Stimulated activated naive CD4-positive, alpha-beta T cell treated with Interleukin-2 at 50 U/mL for 16 hours (primary cell): ENCODE data around the gene ANAPC5.
"Not testable (repeated sequence)": the region's sequence is repeated elsewhere in the genome, so short reads cannot be mapped to it uniquely, and the experiment has no call there.

Source experiments
- DNase-seq: peaks from one replicate; lab custom pipeline; 2025; lab: John Stamatoyannopoulos, UW

Gene ANAPC5, protein sequence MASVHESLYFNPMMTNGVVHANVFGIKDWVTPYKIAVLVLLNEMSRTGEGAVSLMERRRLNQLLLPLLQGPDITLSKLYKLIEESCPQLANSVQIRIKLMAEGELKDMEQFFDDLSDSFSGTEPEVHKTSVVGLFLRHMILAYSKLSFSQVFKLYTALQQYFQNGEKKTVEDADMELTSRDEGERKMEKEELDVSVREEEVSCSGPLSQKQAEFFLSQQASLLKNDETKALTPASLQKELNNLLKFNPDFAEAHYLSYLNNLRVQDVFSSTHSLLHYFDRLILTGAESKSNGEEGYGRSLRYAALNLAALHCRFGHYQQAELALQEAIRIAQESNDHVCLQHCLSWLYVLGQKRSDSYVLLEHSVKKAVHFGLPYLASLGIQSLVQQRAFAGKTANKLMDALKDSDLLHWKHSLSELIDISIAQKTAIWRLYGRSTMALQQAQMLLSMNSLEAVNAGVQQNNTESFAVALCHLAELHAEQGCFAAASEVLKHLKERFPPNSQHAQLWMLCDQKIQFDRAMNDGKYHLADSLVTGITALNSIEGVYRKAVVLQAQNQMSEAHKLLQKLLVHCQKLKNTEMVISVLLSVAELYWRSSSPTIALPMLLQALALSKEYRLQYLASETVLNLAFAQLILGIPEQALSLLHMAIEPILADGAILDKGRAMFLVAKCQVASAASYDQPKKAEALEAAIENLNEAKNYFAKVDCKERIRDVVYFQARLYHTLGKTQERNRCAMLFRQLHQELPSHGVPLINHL

DNA sequence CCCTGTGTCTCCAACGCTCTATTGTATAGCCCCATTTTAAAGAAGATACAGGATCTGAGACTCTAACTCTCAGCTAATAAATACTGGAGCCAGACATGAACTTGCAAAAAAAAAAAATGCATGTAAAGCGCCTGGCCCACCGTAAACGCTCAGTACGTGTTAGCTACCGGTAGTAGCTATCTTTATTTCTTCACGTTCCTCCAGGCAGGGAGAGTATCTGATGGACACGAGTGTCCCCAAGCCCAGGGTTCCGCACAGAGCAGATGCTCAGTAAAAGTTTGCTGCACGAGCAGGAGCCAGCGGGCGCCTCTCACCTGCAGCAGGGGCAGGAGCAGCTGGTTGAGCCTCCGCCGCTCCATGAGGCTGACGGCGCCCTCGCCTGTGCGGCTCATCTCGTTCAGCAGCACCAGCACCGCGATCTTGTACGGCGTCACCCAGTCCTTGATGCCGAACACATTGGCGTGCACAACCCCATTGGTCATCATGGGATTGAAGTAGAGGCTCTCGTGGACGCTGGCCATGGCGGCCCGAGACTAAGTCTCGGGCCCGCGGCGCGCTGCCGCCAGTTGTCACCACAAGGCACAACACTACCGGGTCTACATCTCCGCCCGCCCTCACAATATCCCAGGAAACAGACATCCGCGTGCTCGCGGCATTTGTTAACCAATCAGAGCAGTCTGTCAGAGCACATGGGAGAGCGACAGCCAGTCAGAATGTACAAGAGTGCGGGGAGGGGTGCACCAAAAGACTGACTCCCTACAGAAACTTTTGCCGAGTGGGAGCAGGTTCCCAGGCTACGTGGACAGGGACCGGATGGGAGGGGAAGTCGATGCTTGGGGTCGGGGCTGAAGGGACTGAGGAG is at the start of gene ANAPC5:
ANAPC5 (minus strand) TSS at position 592 of the 862 bp plus-strand sequence; CDS start at position 521, 71 bp downstream.
- DNase-seq = peak; percentile 92

DNA sequence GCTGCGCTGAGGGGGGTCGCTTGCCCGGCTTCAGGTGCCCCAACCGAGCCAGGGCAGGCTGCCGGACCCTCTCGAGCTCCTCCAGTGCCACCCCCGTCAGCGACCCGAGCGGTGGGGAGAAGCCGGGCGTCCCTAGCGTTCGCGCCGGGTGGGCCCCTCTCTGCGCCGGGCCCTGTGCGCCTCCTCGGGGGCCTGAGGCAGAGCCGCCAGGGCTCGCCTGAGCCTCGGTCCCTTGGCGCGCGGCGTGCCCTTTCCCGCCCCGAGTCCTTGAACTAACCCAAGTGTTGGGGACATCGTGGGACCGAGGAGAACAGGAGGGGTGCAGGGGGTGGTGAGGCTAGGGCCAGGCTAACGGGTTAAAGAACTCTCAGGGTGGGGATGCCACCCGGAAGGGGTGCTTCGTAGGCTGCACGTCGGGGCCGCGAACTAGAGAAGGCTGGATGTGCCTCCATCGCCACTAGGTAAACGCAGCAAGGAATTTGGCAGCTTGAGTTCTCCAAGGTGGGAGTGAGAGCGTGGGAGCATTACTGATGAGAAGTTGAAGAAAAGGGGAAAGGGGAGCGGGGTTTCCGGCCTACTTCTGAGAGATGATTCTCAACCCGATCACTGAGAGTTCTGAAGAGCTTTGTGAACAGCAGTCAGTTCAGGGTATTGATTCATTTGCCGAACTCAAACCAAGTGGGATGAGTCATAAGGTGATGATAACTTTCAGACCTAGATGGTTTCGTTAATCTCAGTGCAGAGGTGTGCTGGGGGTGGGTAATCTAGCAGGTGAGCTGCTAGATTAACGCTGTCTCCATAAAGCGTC is 48.3 kb upstream of the ANAPC5 start:
- peak; percentile 70 for DNase-seq

DNA sequence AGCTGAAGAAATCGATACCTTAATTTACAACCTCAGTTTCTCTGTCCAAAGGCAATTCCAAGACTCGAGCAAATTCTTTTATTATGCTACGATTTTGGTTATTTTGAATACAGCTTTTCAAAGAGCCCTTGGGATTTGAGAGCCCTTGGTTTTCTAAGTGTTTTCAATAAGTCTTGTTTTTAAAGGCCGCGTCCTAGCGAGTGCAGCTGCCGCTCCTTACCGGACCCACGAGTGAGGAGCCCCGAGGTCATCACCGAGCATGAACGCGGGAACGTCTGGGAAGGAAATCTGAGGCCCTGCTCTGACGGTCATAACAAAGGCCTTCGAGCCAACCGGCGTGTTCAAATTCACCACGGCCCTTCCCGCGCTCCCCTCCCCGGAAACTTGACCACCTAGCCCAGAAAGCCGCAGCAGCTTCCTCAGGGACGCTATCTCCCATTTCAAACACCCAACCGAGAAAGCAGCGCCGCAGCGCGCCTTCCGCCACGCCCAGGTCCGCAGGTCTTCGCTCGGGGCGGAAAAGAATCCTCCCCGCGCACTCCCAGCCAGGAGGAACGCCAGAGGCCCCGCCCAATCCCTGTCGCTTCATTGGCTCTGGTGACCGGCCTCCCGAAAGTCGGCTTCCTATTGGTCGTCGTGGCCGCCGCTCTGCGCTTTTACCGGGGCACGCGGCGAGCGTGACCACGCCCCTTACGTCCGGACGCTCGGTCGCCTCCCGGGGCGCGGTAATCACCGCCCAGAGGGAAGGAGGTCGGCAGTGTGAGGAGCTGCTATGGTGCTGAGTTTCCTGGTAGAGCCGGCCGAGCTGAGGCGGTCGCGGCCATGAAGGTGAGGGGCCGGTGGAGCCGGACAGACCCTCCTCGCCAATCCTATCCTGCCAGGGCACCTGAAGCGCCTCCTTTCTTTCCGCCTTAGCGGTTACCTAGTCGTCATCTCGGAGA is 47.5 kb upstream of the ANAPC5 start, which contains the start of gene RNF34:
RNF34 (plus strand) TSS at position 728 of the 941 bp plus-strand sequence; CDS start at position 823, 95 bp downstream.
- DNase-seq = peak; percentile 99

DNA sequence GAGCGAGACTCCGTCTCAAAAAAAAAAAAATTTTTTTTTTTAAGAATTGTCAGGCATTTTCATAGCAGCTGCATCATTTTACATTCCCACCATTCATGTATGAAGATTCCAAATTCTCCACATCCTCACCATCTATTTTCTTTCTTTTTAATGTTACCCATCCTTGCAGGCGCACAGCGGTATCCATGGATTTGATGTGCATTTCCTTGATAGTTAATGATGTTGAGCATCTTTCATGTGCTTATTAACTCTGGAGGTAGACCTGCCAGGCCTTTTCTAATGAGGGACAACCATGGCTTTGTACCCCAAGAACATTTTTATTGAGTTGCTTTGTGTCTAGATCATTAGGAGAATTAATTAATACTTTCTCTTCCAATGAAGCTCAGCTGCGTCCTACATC is 46.1 kb upstream of the ANAPC5 start:
- no peak for DNase-seq

DNA sequence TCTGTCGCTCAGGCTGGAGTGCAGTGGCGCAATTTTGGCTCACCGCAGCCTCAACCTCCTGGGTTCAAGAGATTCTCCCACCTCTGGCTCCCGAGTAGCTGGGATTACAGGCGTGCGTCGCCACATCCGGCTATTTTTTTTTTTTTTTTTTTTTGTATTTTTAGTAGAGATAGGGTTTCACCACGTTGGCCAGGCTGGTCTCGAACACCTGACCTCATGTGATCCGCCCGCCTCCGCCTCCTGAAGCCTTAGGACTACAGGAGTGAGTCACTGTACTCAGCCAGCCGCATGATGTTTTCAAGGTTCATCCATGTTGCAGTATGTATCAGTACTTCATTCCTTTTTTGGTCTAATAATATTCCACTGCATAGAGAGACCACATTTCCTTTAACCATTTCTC is 45.3 kb upstream of the ANAPC5 start:
- DNase-seq = no peak

DNA sequence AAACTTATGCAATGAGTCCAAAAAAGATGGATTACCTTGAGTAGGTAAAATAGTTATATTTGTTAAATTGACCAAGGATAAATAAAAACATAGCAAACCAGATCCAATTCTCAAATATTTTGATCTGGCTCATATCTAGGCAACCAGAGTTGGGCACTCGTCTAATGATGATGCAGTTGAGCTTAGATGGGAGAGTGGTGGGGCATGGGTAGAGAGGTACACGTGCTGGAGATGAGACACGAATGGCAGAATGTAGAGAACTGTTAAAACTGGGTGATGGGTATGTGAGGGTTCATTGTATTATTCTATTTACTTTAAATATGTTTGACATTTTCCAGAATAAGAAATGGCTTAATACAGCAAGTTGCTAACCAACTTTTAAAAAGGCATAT is 40.1 kb upstream of the ANAPC5 start:
- no peak for DNase-seq

DNA sequence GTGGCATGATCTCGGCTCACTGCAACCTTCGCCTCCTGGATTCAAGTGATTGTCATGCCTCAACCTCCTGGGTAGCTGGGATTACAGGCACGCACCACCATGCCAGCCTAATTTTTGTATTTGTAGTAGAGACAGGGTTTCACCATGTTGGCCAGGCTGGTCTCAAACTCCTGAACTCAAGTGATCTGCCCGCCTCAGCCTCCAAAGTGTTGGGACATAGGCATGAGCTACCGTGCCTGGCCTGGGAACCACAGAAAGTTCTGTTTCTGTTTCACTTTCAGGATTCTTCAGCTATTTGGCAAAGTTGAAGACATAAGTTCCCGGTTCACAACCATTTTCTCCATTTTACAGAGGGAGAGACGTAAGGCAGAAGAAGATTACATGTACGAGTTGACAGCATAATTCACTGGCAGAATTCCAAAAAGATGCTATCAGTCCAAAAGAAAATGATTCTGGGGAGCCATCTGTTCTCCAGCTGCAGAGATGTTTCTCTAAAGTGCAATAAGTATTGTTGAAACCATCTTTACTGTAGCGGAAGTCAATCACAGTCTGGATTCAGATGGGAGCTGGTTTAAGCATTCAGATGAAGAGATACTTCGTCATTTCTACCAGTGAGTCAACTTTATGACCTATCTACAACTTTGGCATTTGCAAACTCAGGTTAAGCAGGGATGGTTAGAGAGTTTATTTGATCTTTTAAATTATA is 39.6 kb upstream of the ANAPC5 start:
- DNase-seq = peak; percentile 28

DNA sequence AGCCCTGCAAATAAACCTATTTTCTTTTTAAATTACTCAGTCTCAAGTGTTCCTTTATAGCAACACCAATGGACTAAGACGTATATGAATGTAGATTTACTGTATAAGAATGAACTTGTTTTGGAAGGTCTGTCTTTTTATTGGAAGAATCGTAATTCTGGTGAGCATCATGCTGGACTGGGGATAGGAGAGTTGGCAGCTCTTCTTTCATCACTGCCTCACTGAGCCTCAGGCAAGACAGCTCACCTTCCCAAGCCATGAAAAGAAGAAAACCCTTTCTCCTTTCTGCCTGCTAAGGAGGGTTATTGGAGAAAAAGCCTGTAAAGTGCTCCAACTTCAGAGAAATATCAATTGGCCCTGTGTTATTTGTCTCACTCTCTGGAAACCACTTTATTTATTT is 38.6 kb upstream of the ANAPC5 start:
- DNase-seq = no peak

DNA sequence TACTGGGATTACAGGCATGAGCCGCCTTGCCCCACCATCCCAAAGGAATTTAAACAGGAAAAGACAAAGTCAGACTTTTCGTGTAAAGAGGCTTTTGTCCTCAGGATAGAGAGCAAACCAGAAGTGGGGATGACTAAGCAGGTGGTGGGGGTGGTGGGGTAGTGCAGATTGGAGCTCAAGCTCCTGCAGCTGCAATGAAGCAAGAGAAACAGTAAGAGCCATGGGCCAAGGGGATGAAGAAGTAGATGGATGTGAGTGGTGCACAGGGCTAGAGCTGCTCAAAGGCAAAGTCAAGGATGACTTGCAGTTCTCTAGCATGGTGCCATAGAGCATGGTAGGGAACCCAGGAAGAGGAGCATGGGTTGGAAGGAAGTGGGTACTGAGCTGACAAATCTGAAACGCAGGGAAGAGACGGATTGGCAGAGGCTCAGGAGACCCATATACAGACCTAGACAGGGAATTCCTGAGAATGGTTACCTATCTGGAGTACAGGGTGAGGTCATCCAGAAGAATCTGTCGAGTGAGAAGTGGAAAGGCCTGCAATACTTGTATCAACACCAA is 36.3 kb upstream of the ANAPC5 start:
- DNase-seq = no peak

DNA sequence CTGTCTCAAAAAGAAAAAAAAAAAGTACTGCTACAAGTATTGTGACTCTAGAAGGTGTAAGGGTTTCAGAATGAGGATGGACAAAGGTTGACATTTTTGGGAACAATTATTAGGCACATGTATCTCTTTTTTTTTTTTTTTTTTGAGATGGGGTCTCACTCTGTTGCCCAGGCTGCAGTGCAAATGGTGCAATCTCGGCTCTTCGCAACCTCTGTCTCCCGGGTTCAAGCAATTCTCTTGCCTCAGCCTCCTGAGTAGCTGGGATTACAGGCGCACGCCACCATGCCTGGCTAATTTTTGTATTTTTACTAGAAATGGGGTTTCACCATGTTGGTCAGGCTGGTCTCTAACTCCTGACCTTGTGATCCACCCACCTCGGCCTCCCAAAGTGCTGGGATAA is 32.7 kb upstream of the ANAPC5 start:
- not testable (repeated sequence) for DNase-seq

DNA sequence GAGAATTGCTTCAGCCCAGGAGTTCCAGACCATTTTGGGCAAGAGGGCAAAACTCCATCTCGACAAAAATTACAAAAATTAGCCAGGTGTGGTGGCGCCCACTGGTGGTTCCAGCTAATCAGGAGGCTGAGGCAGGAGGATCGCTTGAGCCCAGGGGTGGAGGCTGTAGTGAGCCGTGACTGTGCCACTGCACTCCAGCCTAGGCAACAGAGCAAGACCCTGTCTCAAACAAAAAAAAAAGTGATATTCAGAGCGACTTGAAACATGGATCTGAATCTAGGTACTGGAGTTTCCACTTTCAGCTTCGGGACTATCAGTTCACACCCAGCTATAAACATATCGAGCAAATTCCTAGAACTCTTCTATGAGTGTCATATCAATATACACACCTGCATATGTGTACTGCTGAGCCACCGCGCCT is 31.4 kb upstream of the ANAPC5 start:
- no peak for DNase-seq

DNA sequence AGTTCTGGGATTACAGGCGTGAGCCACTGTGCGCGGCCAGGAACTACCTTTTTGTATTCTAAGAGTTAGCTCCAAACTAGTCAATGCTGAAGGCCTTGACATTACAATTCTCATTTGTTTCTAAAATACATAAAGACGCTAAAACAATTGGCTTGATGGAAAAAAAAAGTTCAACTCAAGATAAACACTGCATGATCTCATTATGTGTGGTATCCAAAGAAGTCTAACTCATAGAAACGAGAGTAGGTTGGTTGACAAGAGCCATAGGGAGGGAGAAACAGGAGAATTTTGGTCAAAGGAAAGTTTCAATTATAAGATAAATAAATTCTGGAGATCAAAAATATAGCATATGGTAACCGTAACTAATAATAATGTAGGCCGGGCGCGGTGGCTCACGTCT is 27.7 kb upstream of the ANAPC5 start:
- no peak for DNase-seq

DNA sequence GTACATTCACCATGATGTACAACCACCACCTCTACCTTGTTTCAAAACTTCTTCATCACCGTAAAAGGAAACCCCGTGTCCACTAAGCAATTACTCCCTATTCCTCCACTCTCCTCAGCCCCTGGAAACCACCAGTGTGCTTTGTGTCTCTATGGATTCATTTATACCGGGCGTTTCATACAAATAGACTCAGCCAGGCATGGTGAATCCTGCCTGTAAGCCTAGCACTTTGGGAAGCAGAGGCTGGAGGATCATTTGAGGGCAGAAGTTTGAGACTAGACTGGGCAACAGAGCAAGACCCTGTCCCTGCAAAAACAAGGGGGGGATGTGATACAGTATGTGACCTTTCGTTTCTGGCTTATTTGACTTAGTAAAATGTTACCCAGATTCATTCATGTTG is 26.5 kb upstream of the ANAPC5 start:
- no peak for DNase-seq

DNA sequence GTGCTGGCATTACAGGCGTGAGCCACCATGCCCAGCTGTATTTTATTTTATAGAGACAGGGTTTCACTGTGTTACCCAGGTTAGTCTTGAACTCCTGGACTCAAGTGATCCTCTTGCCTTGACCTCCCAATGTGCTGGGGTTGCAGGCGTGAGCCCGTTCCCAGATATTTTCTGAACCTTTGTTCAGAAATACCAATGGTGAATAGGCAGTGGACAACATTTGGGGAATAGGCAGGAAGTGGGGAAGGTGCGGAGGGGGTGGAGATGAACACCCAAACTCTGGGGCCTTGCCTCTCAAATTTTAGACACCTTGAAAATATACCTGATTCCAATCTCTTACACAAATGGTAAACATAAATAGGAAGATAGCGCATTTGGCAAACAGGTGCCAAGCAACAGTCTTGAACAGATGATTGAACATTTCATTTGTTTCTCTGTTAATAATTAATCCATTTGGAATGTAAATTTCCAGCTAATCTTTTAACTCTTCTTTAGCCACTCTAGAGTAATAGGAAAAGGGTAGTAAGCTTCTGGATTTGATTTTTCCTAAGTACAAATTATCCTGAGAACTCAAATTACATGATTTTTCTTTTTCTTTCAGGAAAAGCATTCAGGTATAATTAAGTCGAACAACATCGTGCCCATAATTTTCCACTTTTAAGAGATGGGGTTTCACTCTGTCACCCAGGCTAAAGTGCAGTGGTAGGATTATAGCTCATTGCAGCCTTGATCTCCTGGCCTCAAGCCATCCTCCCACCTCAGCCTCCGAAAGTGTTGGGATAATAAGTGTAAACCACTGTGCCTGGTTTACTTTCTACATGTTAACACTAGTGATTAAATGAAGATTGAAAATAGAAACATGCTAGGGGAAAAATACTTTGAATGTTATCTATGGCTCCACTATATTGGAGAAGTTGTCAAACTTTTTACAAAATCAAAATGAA is 24.8 kb upstream of the ANAPC5 start:
- DNase-seq = no peak

DNA sequence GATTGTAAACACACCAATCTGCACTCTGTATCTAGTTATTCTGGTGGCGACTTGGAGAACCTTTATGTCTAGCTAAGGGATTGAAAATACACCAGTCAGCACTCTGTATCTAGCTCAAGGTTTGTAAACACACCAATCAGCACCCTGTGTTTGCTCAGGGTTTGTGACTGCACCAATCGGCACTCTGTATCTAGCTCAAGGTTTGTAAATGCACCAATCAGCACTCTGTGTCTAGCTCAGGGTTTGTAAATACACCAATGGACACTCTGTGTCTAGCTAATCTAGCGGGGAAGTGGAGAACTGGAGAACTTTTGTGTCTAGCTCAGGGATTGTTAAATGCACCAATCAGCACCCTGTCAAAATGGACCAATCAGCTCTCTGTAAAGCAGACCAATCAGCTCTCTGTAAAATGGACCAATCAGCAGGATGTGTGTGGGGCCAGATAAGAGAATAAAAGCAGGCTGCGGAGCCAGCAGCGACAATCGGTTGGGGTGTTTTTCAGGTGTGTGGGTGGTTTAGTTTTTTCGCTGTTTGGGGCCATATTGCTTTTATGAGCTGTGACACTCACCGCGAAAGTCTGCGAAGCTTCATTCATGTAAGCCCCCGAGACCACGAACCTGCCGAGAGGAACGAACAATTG is 22.9 kb upstream of the ANAPC5 start:
- DNase-seq = not testable (repeated sequence)

DNA sequence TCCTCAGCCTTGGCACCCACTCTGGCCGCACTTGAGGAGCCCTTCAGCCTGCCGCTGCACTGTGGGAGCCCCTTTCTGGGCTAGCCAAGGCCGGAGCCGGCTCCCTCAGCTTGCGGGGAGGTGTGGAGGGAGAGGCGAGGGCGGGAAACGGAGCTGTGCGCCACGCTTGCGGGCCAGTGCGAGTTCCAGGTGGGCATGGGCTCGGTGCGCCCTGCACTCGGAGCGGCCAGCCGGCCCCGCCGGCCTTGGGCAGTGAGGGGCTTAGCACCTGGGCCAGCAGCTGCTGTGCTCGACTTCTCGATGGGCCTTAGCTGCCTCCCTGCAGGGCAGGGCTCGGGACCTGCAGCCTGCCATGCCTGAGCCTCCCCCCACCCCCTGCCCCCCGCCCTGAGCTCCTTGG is 22.1 kb upstream of the ANAPC5 start:
- not testable (repeated sequence) for DNase-seq

DNA sequence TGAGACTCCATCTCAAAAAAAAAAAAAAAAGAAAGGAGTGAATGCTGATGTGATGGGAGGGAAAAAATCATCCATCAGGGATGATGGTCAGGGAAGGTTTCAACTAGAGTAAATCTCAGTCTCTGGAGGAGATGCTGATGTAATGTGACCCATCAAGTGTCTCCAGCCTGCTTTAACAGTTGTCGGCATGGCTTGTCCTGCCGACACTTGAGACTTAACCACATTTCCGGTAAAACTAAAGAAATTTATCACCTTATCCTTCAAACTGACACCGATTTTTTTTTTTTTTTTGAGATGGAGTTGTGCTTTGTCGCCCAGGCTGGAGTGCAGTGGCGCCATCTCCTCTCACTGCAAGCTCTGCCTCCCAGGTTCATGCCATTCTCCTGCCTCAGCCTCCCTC is 21.5 kb upstream of the ANAPC5 start:
- DNase-seq = no peak

DNA sequence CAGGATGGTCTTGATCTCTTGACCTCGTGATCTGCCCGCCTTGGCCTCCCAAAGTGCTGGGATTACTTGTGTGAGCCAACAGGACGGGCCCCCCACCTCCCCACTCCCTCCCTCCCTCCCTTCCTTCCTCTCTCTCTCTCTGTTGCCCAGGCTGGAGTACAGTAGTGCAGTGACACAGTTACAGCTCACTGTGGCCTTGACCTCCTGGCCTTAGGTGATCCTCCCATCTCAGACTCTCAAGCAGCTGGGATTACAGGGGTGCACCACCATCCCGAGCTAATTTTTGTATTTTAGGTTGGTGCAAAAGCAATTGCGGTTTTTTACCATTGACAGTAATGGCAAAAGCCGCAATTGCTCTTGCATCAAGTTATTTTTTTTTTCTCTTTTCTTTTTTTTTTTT is 19.2 kb upstream of the ANAPC5 start:
- no peak for DNase-seq
